Hepatocyte (in vitro differentiated cells): ENCODE data around the gene PRDM13. TPM values are rescaled to one million over a fixed set of nuclear protein-coding genes. Genes with fewer than 3 reads are reported as not detected.

Experiments used
- DNase-seq: peaks from one replicate; pipeline ENCODE4 v3.0.0-alpha.2; 2016; ENCODE audit warnings: low spot score
- H2AFZ ChIP-seq: fragments of 200-600 bp; sonication (generic); 2 replicates; pipeline ENCODE4 v1.6.0; 2016; ENCODE audit warnings: antibody characterized with exemption, mild to moderate bottlenecking
- H3K27ac ChIP-seq: fragments of 200-600 bp; sonication (generic); 2 replicates; pipeline ENCODE4 v1.5.1; 2016; ENCODE audit warnings: mild to moderate bottlenecking
- H3K27me3 ChIP-seq: fragments of 200-600 bp; sonication (generic); 2 replicates; pipeline ENCODE4 v1.6.1; 2016
- H3K36me3 ChIP-seq: fragments of 200-600 bp; sonication (generic); replicated peaks from 2 replicates; pipeline ENCODE4 v1.5.1; 2016; ENCODE audit warnings: low read depth; ENCODE audit not compliant: insufficient read depth
- H3K4me1 ChIP-seq: fragments of 200-600 bp; sonication (generic); 2 replicates; pipeline ENCODE4 v1.5.1; 2016; ENCODE audit warnings: mild to moderate bottlenecking, moderate library complexity; ENCODE audit not compliant: insufficient read depth
- H3K4me2 ChIP-seq: fragments of 200-600 bp; sonication (generic); 2 replicates; pipeline ENCODE4 v1.6.0; 2016
- H3K4me3 ChIP-seq: fragments of 200-600 bp; sonication (generic); 2 replicates; pipeline ENCODE4 v1.5.1; 2016; ENCODE audit warnings: mild to moderate bottlenecking
- H3K79me2 ChIP-seq: fragments of 200-600 bp; sonication (generic); 2 replicates; pipeline ENCODE4 v1.6.0; 2017; ENCODE audit warnings: mild to moderate bottlenecking
- H3K9me2 ChIP-seq: fragments of 200-600 bp; sonication (generic); replicated peaks from 2 replicates; pipeline ENCODE4 v1.6.0; 2017; ENCODE audit warnings: mild to moderate bottlenecking; ENCODE audit not compliant: insufficient read depth
- H3K9me3 ChIP-seq: fragments of 200-600 bp; sonication (generic); 2 replicates; pipeline ENCODE4 v1.5.1; 2016; ENCODE audit warnings: low read depth, mild to moderate bottlenecking
- H4K20me1 ChIP-seq: fragments of 200-600 bp; sonication (generic); 2 replicates; pipeline ENCODE4 v1.6.0; 2016; ENCODE audit warnings: mild to moderate bottlenecking; ENCODE audit not compliant: insufficient read depth, poor library complexity, severe bottlenecking
- EZH2 ChIP-seq: fragments of 200-600 bp; sonication (generic); IDR thresholded peaks from 2 replicates; pipeline ENCODE4 v1.6.1; 2016; ENCODE audit warnings: antibody characterized with exemption, mild to moderate bottlenecking, borderline replicate concordance
- EZH2phosphoT487 ChIP-seq: fragments of 200-600 bp; sonication (generic); IDR thresholded peaks from one replicate; pipeline ENCODE4 v1.6.1; 2018; ENCODE audit warnings: antibody characterized with exemption, mild to moderate bottlenecking, low read depth, moderate library complexity; ENCODE audit not compliant: unreplicated experiment, severe bottlenecking
- WGBS: methylation state at CpG from one replicate; pipeline ENCODE4 v1.1.6; 2016; ENCODE audit warnings: low lambda C conversion rate; ENCODE audit errors: missing lambda C conversion rate; 5-methylcytosine and 5-hydroxymethylcytosine counted together
- polyA plus RNA-seq: library from polyadenylated mRNA; unstranded; fragments of >200 nt; fragmentation: Nextera tagmentation; extraction: Ambion mirVana; gene quantifications from 2 replicates; pipeline ENCODE4 v1.2.1, GENCODE V29; 2016
- total RNA-seq: library from RNA; depleted of rRNA; stranded (reverse); fragments of >200 nt; gene quantifications from 2 replicates; pipeline ENCODE4 v1.2.3, GENCODE V29; 2014
- TF ChIP-seq, protein P1 (sequence below): fragments of 200-600 bp; sonication (generic); IDR thresholded peaks from 2 replicates; pipeline ENCODE4 v1.5.1; 2016; ENCODE audit warnings: antibody characterized with exemption, mild to moderate bottlenecking; ENCODE audit not compliant: poor library complexity

The PRDM13 gene
- total and polyA plus RNA-seq, 2 experiments from 2014 or later: not detected

DNA sequence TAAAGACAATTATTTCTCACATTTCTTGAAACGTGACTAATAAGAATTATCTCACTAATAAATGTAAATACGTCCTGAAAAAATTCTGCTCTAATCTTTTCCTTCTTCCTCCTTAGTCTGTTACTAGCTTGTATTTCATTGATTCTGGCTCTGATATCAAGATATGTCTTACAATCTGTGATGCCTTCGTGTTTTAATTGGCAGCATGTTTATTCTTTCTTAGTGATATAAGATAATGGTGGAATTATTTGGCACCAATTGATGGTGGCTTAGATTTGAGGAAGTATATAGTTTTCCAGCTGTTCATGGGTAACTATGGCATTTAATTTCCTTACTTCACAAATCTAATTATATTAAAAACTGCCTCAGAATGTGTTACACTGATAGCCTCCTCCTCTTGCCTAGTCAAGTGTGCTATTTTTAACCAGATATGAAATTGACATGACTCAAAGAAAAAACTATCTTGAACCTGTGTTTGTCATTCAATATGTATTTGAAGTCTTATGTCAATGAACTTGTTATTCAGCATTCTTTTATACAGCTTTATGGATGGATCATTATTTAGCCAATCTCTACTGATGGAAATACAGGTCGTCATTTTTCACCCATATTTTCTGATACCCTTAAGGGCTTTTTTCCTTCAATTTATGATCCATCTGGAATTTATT is 43.4 kb upstream of the PRDM13 start:
- H3K79me2 ChIP-seq: peaks cover 87% of the 10 kb centered on the region
- peaks cover 64% of the 10 kb centered on the region for H4K20me1 ChIP-seq
- H3K27me3 ChIP-seq: no peaks in the 10 kb centered on the region
- DNase-seq: no peak
- H3K4me1 ChIP-seq: peaks cover 11% of the 10 kb centered on the region
- H2AFZ ChIP-seq: no peak overlapping the region
- no peak overlapping the region for H3K4me2 ChIP-seq
- H3K9me3 ChIP-seq: no peaks in the 10 kb centered on the region
- H3K36me3 ChIP-seq: no peaks in the 10 kb centered on the region
- no peaks in the 10 kb centered on the region for H3K9me2 ChIP-seq
- 83% methylated on average over 4 of the region's 4 CpGs for WGBS
- TF ChIP-seq, protein P1, sequence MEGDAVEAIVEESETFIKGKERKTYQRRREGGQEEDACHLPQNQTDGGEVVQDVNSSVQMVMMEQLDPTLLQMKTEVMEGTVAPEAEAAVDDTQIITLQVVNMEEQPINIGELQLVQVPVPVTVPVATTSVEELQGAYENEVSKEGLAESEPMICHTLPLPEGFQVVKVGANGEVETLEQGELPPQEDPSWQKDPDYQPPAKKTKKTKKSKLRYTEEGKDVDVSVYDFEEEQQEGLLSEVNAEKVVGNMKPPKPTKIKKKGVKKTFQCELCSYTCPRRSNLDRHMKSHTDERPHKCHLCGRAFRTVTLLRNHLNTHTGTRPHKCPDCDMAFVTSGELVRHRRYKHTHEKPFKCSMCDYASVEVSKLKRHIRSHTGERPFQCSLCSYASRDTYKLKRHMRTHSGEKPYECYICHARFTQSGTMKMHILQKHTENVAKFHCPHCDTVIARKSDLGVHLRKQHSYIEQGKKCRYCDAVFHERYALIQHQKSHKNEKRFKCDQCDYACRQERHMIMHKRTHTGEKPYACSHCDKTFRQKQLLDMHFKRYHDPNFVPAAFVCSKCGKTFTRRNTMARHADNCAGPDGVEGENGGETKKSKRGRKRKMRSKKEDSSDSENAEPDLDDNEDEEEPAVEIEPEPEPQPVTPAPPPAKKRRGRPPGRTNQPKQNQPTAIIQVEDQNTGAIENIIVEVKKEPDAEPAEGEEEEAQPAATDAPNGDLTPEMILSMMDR: no peak
- TF ChIP-seq EZH2phosphoT487: no peak
- no peak for TF ChIP-seq EZH2
- no peak overlapping the region for H3K4me3 ChIP-seq
- H3K27ac ChIP-seq: no peak overlapping the region

DNA sequence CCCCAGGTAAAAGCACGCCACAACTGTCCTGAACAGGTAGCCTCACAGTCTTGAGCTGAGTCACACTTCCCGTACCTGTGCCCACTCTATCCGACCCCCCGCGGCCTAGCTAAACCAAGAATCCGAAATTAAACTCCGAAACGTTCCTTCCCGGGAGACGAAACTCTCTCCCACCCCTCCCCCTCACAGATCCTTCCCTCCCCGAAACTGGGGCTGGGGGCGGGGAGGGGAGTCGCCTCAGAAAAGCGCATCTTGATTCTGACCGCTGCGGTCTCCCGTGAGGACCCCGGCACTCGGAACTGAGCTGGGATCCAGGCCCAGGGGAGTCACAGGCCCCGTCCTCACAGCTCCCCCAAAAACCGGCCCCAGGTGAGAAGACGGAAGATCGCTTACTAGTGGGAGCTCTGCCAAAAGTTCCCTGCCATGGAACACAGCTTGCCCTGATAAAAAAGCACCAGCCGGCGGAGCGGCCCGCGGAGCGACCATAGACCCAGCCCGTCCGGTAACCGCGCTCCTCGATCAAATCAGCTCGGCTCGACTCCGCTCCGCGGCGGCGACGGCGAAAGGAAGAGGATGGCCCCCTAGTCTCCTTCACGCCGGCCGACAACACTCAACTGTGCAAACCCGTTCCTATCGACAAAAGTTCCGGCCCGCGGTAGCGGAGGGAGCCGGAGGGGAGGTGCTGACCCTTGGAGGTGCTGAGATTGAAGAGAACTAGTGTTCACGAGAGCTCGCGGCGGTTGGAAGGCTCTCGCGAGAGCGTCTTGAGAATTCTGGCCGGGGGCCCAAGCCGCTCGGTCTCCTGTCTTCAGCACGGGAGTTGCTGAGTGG is 38.3 kb upstream of the PRDM13 start, which contains the start of gene CCNC:
CCNC (minus strand) TSS at position 558 of the 831 bp plus-strand sequence; CDS start at position 425, 133 bp downstream.
- 1% methylated on average over 61 of the region's 64 CpGs for WGBS
- no peaks in the 10 kb centered on the region for H3K9me2 ChIP-seq
- peak within 1 kb of the TSS; percentile 92 for H3K4me3 ChIP-seq
- H3K36me3 ChIP-seq: no peaks in the 10 kb centered on the region
- peaks cover 38% of the 10 kb centered on the region for H4K20me1 ChIP-seq
- peak within 1 kb of the TSS; percentile 97 for H3K27ac ChIP-seq
- no peaks in the 10 kb centered on the region for H3K9me3 ChIP-seq
- H3K4me2 ChIP-seq: peak within 1 kb of the TSS; percentile 85
- H3K27me3 ChIP-seq: no peaks in the 10 kb centered on the region
- TF ChIP-seq, protein P1: no peak
- TF ChIP-seq EZH2phosphoT487: no peak
- peak; percentile 97 for DNase-seq
- peak within 1 kb of the TSS; percentile 83 for H2AFZ ChIP-seq
- peaks cover 50% of the 10 kb centered on the region for H3K79me2 ChIP-seq
- H3K4me1 ChIP-seq: peaks cover 11% of the 10 kb centered on the region

DNA sequence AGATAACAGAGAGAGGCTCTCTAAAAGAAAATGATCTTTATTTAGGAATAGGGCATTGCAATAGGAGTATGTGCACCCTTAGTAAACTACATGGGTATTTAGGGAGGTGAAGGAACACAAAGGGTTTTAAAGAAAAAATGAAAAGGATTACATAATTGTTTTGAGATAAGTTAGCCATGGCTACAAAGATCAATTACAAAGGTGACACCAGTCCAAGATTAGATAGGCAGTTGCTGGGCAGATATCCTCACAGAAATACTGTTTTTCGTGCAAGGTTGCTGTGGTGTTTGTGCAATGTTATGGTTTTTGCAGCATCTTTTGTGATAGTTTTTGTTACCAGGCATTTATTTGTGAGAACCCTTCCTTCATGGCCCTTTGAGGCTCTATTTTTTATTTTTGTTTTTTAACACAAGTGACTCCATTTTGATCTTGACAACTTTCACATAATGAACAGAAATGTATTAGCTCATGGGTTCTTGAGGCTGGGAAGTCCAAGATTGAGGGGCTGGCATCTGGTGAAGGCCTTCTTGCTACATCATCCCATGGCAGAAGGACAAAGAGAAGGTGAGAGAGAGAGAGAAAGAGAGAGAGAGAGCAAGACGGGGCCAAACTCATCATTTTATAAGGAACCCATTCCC is 32.5 kb upstream of the PRDM13 start:
- no peak overlapping the region for H3K27ac ChIP-seq
- no peak overlapping the region for H3K4me2 ChIP-seq
- 75% methylated on average over 2 of the region's 2 CpGs for WGBS
- TF ChIP-seq EZH2phosphoT487 (no peak), EZH2 (no peak)
- TF ChIP-seq, protein P1: no peak
- no peaks in the 10 kb centered on the region for H4K20me1 ChIP-seq
- no peaks in the 10 kb centered on the region for H3K4me1 ChIP-seq
- H3K27me3 ChIP-seq: peaks cover 25% of the 10 kb centered on the region
- DNase-seq: no peak
- H3K79me2 ChIP-seq: no peaks in the 10 kb centered on the region
- H3K9me3 ChIP-seq: no peaks in the 10 kb centered on the region
- no peaks in the 10 kb centered on the region for H3K9me2 ChIP-seq
- H2AFZ ChIP-seq: no peak overlapping the region
- no peak overlapping the region for H3K4me3 ChIP-seq
- no peaks in the 10 kb centered on the region for H3K36me3 ChIP-seq
